ENCODE data around the gene HDAC9.

The HDAC9 gene

DNA sequence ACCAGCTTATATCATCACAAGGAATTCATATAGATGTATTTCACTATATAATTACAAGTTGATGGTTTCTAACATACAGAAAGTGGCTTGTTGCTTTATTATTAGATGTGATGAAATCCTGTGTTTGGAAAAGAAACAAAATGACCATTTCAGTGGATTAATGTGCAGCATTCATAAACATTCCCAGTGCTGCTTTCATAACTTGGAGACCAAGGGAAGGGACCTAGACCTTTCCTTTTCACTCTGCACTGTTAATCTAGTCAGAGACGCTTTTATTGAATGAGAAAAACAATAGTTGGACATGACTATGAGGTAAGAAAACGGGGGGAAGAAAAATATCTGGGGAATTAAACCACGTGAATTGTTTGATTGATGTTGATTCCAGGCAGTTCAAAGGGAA lies 160.0 kb downstream of the HDAC9 start:
- no peaks in the 10 kb centered on the region for H3K79me2 ChIP-seq (ENCODE audit: control insufficient read depth, low read length)

DNA sequence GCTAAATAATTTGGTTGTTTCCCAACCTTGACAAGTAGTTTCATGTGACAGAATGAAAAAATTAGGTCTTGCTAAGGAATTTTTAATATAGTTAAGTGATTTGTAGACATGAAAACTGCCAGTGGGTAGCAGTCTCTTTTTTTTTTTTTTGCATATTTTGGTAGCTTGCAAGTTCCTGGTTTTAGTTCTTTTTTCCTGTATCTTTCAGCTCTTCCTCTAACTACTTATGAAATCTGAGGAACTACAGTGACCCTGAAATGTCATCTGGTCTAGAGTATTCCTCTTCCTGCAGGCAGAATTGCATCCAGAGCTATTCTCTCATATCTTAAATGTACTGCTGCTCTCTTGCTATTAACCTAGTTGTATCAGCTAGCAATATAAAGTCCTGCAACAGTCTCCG lies 160.4 kb downstream of the HDAC9 start:
- TF ChIP-seq EZH2phosphoT487 (IDR thresholded peaks at IDR 0.05; ENCODE audit: borderline replicate concordance, low read length) (no peak), CTCF (IDR thresholded peaks at IDR 0.05; ENCODE audit: low read depth, low read length, poor library complexity, severe bottlenecking) (no peak)
- no peaks in the 10 kb centered on the region for H3K9me3 ChIP-seq (ENCODE audit: control insufficient read depth, insufficient read depth, low read length)
- no peaks in the 10 kb centered on the region for H3K4me1 ChIP-seq (ENCODE audit: control insufficient read depth, low read length)
- no peak overlapping the region for H3K27ac ChIP-seq (ENCODE audit: low read depth, low read length)
- H4K20me1 ChIP-seq (ENCODE audit: control insufficient read depth, insufficient read depth, low read depth, low read length), result no peaks in the 10 kb centered on the region
- H3K4me2 ChIP-seq (ENCODE audit: low read length), result no peak overlapping the region
- no peaks in the 10 kb centered on the region for H3K27me3 ChIP-seq (ENCODE audit: control insufficient read depth, low read length)
- no peaks in the 10 kb centered on the region for H3K9me2 ChIP-seq (replicated peaks; ENCODE audit: control insufficient read depth, low read length)
- H3K4me3 ChIP-seq (ENCODE audit: low read length), result no peak overlapping the region
- H3K36me3 ChIP-seq (ENCODE audit: control insufficient read depth, low read length), result no peaks in the 10 kb centered on the region; the same call in 1 of the 2 replicates
- H3K79me2 ChIP-seq (ENCODE audit: control insufficient read depth, low read length), result no peaks in the 10 kb centered on the region
- H3F3A ChIP-seq (ENCODE audit: control insufficient read depth, insufficient read depth), result no peaks in the 10 kb centered on the region

More for the DNA sequence above, 160.0 kb downstream of the HDAC9 start:
- TF ChIP-seq EZH2phosphoT487 (IDR thresholded peaks at IDR 0.05; ENCODE audit: borderline replicate concordance, low read length) (no peak), CTCF (IDR thresholded peaks at IDR 0.05; ENCODE audit: low read depth, low read length, poor library complexity, severe bottlenecking) (no peak)
- Histone ChIP-seq H3F3A (ENCODE audit: control insufficient read depth, insufficient read depth) (no peaks in the 10 kb centered on the region), H3K9me2 (replicated peaks; ENCODE audit: control insufficient read depth, low read length) (no peaks in the 10 kb centered on the region), H3K9me3 (ENCODE audit: control insufficient read depth, insufficient read depth, low read length) (no peaks in the 10 kb centered on the region), H3K27me3 (ENCODE audit: control insufficient read depth, low read length) (no peaks in the 10 kb centered on the region), H3K4me2 (ENCODE audit: low read length) (no peak overlapping the region), H3K27ac (ENCODE audit: low read depth, low read length) (no peak overlapping the region), H4K20me1 (ENCODE audit: control insufficient read depth, insufficient read depth, low read depth, low read length) (no peaks in the 10 kb centered on the region), H3K4me3 (ENCODE audit: low read length) (no peak overlapping the region), H3K4me1 (ENCODE audit: control insufficient read depth, low read length) (no peaks in the 10 kb centered on the region), H3K36me3 (ENCODE audit: control insufficient read depth, low read length) (peaks cover 4% of the 10 kb centered on the region)

- Histone ChIP-seq H3K4me1 (ENCODE audit: control insufficient read depth, low read length) (no peaks in the 10 kb centered on the region), H3K9me2 (replicated peaks; ENCODE audit: control insufficient read depth, low read length) (no peaks in the 10 kb centered on the region), H3K79me2 (ENCODE audit: control insufficient read depth, low read length) (no peaks in the 10 kb centered on the region), H3K4me2 (ENCODE audit: low read length) (no peak overlapping the region), H3K36me3 (ENCODE audit: control insufficient read depth, low read length) (no peaks in the 10 kb centered on the region; the same call in 1 of the 2 replicates), H3K27me3 (ENCODE audit: control insufficient read depth, low read length) (no peaks in the 10 kb centered on the region), H3K27ac (ENCODE audit: low read depth, low read length) (no peak overlapping the region), H3K4me3 (ENCODE audit: low read length) (no peak overlapping the region), H3F3A (ENCODE audit: control insufficient read depth, insufficient read depth) (no peaks in the 10 kb centered on the region), H3K9me3 (ENCODE audit: control insufficient read depth, insufficient read depth, low read length) (no peaks in the 10 kb centered on the region), H4K20me1 (ENCODE audit: control insufficient read depth, insufficient read depth, low read depth, low read length) (no peaks in the 10 kb centered on the region)
- TF ChIP-seq EZH2phosphoT487 (IDR thresholded peaks at IDR 0.05; ENCODE audit: borderline replicate concordance, low read length) (no peak), CTCF (IDR thresholded peaks at IDR 0.05; ENCODE audit: low read depth, low read length, poor library complexity, severe bottlenecking) (no peak)
Measured at GRCh38 chr7:18656362-18656761, 160.8 kb downstream of the HDAC9 start.

All from DOHH2 (cell line).